Choroid plexus epithelial cell (primary cell): ENCODE data around the gene CLEC2L.

Source experiments
- DNase-seq: peaks from one replicate; pipeline ENCODE4 v3.0.0-alpha.2; 2010; ENCODE audit warnings: low read depth
- H3K4me3 ChIP-seq: 2 replicates; pipeline ENCODE4 v1.5.1; 2011; ENCODE audit warnings: low read depth, mild to moderate bottlenecking, control low read depth, low read length, moderate library complexity
- CTCF ChIP-seq: conservative IDR thresholded peaks from 2 replicates; pipeline ENCODE4 v1.5.1; 2011; ENCODE audit warnings: low read depth, mild to moderate bottlenecking, control low read depth, inconsistent platforms, low read length, moderate library complexity

Gene CLEC2L

GRCh38 chr7:139531094-139531493 is 7.6 kb downstream of the CLEC2L start:
- H3K4me3 ChIP-seq, result no peak overlapping the region
- DNase-seq, result no peak
- no peak for TF ChIP-seq CTCF

DNA sequence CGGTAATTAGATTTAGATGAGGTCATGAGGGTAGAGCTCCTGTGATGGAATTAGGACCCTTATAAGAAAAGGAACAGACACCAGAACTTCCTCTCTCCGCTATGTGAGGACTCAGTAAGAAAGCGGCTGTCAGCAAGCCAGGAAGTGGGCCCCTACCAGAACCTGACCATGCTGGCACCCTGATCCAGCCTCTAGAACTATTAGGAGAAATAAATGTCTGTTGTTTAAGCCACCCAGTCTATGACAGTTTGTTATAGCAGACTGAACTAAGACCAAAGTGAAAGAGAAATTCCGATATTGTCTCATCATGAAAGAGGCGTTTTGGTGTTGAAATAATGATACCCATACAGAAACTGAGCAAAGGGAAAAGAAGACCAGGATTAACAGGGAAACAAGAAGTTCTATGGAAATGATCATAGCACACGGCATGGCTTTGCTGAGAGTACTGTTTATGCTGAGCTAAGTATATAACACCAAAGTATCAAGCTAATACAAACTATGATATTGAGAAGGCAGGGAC is 9.2 kb downstream of the CLEC2L start:
- no peak for TF ChIP-seq CTCF
- DNase-seq, result no peak
- H3K4me3 ChIP-seq, result no peak overlapping the region

- no peak for TF ChIP-seq CTCF
- H3K4me3 ChIP-seq, result no peak overlapping the region
- no peak for DNase-seq
Observed at GRCh38 chr7:139534096-139534495, 10.6 kb downstream of the CLEC2L start.

- no peak overlapping the region for H3K4me3 ChIP-seq
- TF ChIP-seq CTCF, result no peak
- no peak for DNase-seq
Observed at GRCh38 chr7:139534966-139535651, 11.6 kb downstream of the CLEC2L start.

GRCh38 chr7:139536152-139536551 is 12.7 kb downstream of the CLEC2L start:
- no peak for DNase-seq
- no peak overlapping the region for H3K4me3 ChIP-seq
- TF ChIP-seq CTCF, result no peak

DNA sequence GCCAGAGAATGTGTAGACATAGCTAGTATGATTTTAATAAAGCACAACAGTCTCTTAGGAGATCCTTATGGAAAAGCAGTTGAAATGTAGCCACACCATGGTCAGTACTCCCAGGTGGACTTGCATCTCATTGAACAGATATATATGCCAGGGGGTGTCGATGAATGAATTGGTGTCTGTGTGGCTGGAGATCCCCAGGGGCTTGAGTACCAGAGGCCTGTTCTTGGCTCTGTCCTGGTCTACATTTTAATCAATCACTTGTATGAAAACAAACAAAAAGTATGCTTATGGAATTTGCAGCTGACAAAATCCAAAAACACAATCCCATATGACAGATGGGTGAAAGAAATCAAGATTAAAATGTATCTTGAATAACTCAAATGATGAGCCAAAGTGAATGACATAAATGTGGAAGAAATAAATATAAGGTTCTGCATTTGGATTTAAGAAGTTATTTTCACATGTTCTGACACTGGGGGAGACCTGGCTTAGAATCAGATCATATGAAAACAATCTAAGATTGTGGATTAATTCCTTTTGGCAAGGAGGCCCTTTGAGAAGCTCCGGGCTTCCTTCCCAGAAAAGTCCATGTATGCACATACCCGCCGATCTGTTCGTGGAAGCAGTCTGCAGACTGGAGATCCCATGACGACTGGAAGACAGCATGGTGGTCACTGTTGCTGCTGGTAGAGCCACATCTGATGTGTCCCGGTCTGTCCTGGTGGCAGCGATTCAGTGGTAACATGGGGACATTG is 15.6 kb downstream of the CLEC2L start:
- DNase-seq, result no peak
- TF ChIP-seq CTCF, result no peak
- H3K4me3 ChIP-seq, result no peak overlapping the region

DNA sequence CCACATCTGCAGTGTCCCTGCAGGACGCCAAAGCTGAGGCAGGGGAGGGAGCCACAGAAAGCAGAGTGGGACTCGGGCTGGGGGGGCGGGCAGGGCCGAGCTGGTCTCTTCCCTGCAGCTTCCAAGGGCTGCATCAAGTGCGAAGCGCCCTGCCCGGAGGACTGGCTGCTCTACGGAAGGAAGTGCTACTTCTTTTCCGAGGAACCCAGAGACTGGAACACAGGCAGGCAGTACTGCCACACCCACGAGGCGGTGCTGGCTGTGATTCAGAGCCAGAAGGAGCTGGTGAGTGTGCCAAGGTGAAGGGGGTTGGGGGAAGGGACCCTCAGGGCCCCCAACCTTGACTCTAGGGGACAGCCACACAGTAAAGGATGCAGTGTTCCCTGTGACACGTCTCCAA is 16.7 kb downstream of the CLEC2L start:
- TF ChIP-seq CTCF, result no peak
- no peak for DNase-seq

More for the DNA sequence above, 16.7 kb downstream of the CLEC2L start:
- H3K4me3 ChIP-seq, result no peak overlapping the region
